Central memory CD4-positive, alpha-beta T cell (primary cell): ENCODE measurements around the gene NUP62CL.
A peak's percentile ranks its signal among the peaks of the same experiment; 100 is the strongest.
"Not testable (repeated sequence)": the region's sequence is repeated elsewhere in the genome, so short reads cannot be mapped to it uniquely, and the experiment has no call there.

Experiments used
- DNase-seq: peaks from one replicate; pipeline ENCODE4 v3.0.0; 2022
- total RNA-seq, 3 experiments: gene quantifications; one replicate each; lab custom pipeline; 2026; lab: John Stamatoyannopoulos, UW

Gene NUP62CL, protein sequence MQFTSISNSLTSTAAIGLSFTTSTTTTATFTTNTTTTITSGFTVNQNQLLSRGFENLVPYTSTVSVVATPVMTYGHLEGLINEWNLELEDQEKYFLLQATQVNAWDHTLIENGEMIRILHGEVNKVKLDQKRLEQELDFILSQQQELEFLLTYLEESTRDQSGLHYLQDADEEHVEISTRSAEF
- total RNA-seq, result 0.39 to 4.8 (median 2.6) reads per million in 3 experiments

DNA sequence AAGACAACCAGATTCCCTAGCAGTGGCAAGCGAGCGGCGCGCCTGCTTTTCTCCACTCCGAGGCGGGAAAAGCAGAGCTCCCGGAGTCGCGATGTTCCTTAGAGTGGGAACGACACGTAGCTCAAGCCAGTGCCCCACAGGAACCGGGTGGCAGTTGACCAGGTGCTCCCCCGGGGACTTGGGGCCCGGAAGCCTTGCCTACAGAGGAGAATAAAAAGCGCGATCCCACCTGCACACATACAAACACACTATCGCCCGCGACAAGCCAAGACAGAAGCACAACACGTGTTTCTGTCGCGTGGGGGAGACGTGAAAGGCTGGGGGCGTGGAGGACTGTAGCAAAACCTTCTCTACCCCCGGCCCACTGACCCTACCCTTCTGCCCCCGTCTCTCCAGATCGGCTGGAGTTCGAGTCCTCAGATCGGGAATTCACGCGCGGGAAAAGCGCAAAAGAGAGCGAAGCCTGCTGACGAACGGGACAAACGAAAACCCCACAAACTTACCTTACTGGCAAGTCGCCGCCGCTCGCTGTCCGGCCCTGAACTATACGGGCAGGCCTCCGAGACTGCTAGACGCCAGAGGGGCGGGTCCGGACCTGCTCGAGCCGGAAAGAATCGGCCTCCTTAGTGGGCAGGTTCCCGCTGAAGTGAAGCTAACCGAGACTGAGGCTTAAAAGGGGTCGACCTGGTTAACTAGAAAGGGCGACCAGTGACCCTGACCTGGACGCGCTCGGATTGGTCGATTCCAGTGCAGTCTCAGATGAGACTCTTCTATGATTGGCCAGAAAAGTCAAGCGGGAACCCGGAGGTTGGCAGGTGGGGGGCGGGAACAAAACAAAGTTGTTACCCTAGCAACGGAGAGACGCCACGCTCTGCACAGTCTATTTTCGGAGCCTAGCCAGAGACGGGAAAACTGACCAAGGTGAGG is at the start of gene NUP62CL, which contains the start of gene DNAAF6:
Gene NUP62CL, minus strand, starts transcription at position 664 of the 927 bp plus-strand sequence. CDS start 31,287 bp downstream, outside the sequence.
Gene DNAAF6, plus strand, starts transcription at position 842 of the 927 bp plus-strand sequence. CDS start 6,265 bp downstream, outside the sequence.
- peak; percentile 70 for DNase-seq

DNA sequence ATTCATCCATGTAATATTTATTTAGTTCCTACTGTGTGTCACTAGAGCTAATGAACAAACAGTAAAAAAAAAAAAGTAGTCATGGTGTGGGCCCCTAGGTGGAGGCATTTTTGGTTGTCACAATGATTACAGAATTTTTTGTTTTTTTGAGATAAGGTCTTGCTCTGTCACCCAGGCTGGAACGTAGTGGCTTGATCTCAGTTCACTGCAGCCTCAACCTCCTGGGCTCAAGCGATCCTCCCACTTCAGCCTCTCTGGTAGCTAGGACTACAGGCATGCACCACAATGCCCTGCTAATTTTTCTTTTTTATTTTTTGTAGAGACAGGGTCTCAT is 22.2 kb upstream of the NUP62CL start:
- no peak for DNase-seq

DNA sequence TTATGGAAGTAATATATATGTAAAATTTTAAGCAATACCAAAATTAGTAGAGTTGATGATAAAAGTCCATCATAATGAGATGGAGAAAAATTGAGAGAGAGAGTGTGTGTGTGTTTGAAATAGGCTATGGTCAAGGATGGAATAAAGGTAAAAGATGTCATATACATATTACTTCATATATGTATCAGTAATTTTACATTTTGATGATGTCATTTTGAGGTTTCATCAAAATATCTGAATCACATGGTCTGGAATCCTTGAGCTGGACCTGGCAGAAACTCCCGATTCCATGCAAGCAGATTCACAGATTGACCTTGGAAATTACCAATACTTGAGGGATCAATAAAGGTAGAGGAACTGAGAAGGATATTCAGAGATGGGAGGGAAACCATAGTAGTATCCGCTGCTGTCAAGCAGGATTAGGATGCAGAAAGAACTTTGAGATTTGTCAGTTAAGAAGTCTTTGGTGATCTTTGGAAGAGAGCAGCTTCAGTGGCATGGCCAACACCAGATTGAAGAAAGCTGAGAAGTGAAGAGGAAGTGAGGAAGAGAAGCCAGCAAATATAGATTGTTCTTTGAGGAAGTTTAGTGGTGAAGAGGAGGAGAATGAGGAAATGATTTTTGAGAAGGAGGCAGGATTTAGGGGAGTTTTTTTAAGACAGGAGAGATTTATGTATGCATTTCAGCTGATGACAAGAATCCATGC is 21.7 kb upstream of the NUP62CL start:
- no peak for DNase-seq

DNA sequence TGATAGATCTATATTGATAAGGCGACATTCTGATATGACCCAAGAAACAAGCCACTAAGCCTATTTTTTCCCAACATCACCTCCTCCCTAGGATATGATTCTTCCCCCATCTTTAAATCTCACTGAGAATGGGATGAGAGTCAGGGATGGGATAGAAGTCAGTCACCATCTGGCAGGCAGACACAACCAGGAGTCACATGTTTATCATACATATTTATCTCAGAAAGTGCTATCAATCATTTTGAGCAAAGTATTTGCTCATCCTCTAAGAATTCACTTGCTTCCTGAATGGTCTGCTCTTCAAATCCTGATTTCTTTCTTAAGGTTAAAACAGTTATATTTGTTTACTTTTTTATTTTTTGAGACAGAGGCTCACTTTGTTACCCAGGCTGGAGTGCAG is 20.5 kb upstream of the NUP62CL start:
- no peak for DNase-seq

DNA sequence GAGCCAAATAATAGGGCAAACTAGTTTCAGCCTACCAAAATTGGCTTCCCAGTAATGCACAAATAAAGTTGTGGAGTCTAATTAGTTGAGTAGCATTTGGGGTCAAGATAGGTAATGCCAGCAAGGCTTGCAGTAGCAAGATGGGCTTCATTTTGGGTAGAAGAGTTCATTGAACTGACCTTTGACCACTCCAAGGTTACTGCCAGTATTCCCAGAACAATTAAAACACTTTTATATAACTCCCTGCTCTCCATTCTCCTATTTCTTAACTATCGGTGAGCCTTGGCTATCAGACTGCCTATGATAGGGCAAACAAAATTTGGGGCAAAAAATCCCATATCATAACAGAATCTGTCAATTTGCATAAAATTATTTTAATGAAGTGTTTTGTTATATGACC is 7.2 kb upstream of the NUP62CL start:
- no peak for DNase-seq

DNA sequence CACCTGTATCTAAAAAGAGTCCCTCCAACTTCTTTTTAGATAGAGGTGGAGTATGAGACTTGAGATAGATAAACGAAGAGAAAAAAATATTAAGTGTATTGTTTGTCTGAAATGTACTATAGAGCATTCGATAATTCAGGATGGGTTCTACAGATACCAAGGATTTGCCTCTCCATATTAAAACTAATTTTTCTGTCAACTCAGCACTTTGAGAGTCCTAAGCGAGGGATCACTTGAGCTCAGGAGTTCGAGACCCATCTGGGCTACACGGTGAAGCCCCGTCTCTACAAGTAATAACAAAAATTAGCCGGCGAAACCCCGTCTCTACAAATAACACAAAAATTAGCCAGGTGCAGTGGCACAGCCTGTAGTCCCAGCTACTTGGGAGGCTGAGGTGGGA is 1.7 kb upstream of the NUP62CL start:
- no peak for DNase-seq

DNA sequence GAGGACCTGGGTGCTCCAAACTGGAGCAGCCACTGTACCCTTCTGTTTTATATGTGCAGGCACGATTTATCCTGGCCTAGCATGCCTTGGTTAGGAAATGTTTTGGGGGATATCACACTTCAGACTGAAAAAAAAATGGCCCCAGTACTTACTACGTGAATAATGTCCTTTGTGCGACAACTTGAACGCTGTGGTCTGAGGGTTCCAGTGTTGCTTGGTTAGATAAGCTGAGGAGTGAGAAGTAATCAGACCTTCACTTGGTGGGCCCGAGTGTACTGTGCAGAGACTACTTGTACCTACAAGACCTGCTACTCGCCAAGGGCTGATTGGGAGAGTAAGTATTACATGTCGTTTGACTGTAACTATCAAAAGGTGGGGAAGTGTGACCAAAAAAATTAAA is 856 bp upstream of the NUP62CL start:
- no peak for DNase-seq

DNA sequence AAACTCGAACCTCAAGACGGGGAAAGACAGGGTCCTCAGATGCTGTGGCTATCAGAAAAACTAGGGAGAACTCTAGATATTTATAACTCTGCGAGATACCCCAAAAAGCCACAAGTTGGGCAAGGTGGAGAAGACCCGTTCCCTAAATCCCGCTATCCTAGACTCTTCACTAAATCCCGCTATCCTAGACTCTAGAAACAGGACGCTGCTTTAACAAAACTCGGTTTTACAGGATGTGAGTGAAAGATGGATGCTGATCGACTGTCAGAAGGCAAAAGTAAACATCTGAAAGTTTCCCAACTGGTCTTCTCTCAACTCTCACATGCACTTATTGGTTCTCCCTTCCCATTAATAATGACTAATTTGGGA is 448 bp upstream of the NUP62CL start:
- DNase-seq, result no peak

DNA sequence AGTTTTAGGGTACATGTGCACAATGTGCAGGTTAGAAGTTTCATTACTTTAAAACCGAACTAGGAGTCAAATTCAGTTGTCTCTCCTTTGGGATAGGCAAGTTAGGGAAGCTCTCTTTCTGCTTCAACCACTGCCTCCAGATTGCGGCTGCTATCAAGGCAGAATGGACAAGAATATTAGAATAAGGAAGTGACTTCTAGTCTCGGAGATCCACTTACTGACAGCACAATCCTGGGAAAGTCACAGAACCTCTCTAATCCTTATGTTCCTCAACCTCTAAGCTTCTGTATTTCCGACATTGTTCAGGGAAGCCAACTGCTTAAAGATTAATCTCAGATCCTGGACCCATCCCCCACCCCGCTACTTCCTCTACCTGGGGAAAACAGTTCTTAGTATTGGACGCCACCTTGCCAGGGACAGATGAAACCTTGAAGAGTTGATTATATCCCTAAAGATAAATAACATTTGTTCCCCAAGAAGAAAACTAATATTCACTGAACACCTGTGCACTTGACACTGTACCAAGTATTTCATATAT is 2.1 kb downstream of the NUP62CL start:
- no peak for DNase-seq

DNA sequence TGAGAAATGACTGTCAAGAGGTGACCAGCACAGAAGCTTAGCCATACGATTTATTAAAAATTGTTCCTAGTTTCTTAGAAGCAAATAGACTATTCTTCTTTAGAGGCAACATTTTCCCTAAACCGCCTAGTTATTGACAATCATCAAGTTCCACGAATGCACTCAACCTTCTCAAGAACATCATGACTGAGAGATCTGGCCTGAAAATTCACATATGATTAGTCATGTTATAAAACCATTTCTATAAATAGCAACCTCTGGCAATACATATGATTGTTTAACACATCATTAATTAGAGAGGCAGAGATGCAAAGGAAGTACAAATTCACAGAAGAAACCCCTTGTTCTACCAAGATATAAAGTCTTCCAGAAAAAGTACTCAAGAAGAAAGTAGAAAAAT is 6.7 kb downstream of the NUP62CL start:
- DNase-seq, result no peak

DNA sequence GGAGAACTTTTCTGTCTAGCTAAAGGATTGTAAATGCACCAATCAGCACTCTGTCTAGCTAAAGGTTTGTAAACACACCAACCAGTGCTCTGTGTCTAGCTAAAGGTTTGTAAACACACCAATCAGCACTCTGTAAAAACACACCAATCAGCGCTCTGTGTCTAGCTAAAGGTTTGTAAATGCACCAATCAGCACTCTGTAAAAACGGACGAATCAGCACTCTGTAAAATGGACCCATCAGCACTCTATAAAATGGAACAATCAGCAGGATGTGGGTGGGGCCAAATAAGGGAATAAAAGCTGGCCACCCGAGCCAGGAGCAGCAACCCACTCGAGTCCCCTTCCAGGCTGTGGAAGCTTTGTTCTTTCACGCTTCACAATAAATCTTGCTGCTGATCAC is 8.2 kb downstream of the NUP62CL start:
- not testable (repeated sequence) for DNase-seq

DNA sequence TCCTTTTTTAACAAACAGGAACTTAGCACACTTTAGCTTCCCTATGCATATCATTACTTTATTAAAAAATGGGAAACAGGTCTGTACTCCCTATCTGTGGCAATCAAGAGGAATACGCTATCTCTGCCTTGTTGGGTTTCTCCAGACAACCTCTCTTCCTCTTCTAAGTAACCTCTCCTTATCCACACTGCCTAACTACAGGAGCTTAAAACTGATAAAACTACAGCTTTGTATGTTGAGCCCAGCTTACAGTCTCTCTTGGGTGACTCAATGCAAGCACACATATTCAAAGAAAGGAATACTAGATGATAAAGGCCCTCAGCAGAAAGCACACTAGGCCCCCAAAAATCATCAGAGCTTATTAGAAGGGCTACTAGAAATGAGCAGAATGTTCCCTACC is 8.9 kb downstream of the NUP62CL start:
- DNase-seq, result no peak

DNA sequence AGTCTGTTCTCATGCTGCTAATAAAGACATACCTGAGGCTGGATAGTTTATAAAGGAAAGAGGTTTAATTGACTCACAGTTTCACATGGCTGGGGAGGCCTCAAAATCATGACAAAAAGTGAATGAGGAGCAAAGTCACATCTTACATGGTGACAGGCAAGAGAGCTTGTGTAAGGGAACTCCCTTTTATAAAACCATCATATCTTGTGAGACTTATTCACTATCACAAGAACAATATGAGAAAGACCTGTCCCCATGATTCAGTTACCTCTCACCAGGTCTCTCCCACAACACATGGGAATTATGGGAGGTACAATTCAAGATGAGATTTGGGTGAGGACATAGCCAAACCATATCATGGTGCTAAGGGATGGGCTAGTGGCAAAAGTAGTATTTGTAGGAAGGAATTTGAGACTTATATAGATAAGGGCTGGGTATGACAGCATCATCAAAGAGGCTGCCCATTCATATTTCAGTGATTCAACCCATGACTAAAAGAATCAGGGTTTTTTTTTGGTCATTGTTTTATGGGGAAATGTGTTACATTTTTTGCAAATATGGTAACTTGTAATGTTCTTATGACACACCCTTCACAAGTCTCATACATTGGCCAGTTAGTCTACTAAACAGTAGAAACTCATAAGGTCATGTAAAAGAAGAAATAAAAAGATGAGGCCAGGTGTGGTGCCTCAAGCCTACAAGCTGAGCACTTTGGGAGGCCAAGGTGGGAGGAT is 34.7 kb downstream of the NUP62CL start:
- DNase-seq, result no peak

DNA sequence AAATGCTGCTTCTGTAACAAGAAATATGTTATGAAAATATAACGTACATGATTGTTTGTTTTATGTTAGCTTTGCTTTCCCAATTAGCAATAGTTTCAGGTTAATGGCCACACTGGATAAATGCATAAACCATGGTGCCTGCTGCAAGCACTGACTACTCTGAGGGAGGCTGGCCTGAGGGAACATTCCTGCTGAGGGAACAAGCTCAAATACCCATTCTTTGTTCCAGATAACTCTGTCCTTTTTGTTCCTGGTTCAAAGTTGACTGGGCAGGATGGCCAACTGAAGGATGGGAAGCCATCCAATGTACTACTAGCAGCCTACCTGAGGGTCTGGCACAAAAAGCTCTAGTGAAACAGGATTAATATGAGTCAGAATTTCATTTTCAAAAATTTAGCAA is 37.5 kb downstream of the NUP62CL start:
- no peak for DNase-seq

DNA sequence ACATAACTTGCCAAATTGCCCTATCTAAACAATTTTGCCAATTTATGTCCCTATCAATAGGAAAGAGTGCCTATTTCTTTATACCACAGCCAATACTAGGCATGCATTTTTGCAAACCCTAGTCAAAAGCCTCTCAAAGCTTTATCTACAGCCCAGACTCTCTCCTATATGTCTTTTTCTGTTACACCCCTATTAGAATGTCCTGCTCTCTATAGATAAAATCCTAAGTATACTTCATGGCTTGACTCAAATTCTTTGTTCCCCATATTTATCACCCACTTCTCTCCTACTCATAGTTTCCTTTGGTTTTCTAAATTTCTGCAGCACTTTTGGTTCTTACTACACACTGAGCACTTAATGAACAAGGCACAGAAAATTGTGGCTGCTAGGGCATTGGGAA is 38.0 kb downstream of the NUP62CL start:
- no peak for DNase-seq

DNA sequence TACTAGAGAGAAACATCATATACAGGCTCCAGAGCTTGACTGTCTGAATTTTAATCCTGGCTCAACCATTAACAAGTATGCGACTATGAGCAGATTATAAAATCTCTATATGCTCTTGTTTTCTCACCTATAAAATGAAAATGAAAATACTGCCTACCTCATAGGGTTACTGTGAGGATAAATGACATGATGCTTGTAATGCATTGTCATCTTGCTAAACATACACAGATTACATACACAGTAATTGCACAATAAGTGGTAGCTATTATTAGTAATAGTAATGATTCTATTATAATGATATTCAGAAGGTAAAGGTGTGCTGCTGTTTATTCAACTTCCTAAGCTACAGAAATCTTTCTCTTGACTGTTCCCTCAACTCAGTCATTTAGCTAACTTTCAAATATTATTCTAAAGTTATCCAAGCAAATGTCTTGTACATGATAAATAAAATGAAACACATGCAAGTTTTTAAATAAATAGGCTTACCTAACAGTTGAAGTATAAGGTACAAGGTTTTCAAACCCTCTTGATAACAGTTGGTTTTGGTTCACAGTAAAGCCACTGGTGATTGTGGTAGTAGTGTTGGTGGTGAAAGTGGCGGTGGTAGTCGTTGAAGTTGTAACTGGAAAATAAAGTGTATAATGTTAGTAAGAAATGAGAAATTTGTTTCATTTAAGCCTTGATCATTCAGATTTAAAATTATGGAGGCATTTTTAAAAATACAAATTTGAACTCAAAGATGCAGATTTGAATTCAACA is 38.9 kb downstream of the NUP62CL start:
- no peak for DNase-seq

DNA sequence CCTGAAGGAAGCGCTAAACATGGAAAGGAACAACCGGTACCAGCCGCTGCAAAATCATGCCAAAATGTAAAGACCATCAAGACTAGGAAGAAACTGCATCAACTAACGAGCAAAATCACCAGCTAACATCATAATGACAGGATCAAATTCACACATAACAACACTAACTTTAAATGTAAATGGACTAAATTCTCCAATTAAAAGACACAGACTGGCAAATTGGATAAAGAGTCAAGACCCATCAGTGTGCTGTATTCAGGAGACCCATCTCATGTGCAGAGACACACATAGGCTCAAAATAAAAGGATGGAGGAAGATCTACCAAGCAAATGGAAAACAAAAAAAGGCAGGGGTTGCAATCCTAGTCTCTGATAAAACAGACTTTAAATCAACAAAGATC is 48.6 kb downstream of the NUP62CL start:
- not testable (repeated sequence) for DNase-seq

DNA sequence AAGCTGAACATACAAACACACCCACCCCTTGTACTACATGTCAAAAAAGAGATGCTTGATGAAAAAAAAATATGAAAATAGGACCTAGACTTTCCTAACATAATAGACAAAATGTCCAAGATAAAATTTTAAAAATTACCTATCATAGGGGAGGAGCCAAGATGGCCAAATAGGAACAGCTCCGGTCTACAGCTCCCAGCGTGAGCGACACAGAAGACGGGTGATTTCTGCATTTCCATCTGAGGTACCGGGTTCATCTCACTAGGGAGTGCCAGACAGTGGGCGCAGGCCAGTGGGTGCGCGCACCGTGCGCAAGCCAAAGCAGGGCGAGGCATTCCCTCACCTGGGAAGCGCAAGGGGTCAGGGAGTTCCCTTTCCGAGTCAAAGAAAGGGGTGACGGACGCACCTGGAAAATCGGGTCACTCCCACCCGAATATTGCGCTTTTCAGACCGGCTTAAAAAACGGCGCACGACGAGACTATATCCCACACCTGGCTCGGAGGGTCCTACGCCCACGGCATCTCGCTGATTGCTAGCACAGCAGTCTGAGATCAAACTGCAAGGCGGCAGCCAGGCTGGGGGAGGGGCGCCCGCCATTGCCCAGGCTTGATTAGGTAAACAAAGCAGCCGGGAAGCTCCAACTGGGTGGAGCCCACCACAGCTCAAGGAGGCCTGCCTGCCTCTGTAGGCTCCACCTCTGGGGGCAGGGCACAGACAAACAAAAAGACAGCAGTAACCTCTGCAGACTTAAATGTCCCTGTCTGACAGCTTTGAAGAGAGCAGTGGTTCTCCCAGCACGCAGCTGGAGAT is 50.4 kb downstream of the NUP62CL start:
- peak; percentile 1 for DNase-seq

DNA sequence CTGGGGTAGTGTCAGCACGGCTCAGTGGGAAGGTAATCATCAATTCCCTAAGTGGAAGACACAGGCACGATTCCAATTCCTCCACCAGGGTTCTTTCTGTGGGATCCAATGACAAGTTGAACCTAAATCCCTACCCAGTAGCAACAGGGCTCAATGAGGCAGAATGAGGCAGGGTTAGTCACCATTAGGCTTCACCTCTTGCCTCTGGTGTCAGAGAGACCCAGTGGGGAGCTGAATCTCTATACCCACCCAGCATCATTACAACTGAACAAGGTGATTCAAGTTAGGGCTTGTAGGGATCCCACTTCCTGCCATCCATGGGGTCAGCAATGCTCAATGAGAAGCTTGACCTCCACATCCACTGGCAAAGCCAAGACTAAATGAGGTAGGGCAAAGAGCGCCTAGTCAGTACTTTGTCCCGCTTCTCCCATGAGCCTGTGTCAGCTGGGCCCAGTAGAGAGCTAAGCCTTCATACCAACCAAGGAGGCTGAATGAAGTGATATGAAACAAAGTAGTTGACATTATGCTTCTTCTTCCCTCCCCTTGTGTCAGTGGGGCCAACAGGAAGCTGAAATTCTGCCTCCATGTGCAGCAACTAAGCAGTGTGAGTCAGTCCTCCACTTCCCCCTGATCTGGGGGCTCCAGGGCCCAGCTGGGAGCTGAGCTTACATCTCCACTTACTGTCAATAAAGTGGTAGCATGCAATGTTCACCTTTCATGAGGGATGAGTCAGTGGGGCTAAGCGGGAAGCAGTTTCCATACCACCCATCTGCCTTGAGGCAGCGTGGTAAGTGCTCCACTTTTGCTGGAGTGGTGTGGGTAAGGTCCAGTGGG is 51.2 kb downstream of the NUP62CL start:
- no peak for DNase-seq

DNA sequence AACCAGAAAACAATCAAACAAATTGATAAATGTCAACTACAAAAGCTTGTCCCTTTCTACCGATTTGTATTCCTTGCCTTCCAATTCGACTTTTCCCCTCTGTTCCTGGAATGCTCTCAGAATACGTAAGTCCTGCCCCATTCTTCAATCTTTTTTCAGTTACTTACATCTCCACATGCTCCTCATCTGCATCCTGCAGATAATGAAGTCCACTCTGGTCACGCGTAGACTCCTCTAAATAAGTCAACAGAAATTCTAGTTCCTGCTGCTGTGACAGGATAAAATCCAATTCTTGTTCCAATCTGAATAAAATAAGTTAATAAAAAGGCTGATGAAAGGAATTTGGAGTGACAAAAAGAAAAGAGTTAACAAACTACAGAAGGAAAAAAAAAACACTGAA is 53.2 kb downstream of the NUP62CL start:
- DNase-seq, result no peak
